HG03354 (cell line): ENCODE data around the gene BRI3BP.
"Not testable (repeated sequence)": the region's sequence is repeated elsewhere in the genome, so short reads cannot be mapped to it uniquely, and the experiment has no call there.

Experiments
- ATAC-seq: cut with Tn5 transposase; IDR thresholded peaks from one replicate; pipeline ENCODE4 v1.9.1; 2021; ENCODE audit warnings: mild to moderate bottlenecking; ENCODE audit not compliant: unreplicated experiment, poor library complexity, severe bottlenecking

The BRI3BP gene

GRCh38 chr12:124970647-124971402, 22.6 kb upstream of the BRI3BP start:
- ATAC-seq = no peak

GRCh38 chr12:124971603-124972002, 21.8 kb upstream of the BRI3BP start:
- ATAC-seq = no peak

GRCh38 chr12:124972211-124972610, 21.2 kb upstream of the BRI3BP start:
- no peak for ATAC-seq

GRCh38 chr12:124975276-124975675, 18.2 kb upstream of the BRI3BP start:
- no peak for ATAC-seq

GRCh38 chr12:124976999-124977398, 16.4 kb upstream of the BRI3BP start:
- ATAC-seq = no peak

GRCh38 chr12:124979568-124979967, 13.9 kb upstream of the BRI3BP start:
- no peak for ATAC-seq

- ATAC-seq = no peak
These were observed 13.2 kb upstream of the BRI3BP start for GRCh38 chr12:124980098-124980892.

- not testable (repeated sequence) for ATAC-seq
These were observed 6.6 kb upstream of the BRI3BP start for GRCh38 chr12:124986876-124987275.

GRCh38 chr12:124992874-124993625, 395 bp upstream of the BRI3BP start:
- peak; percentile 44 for ATAC-seq

- peak; percentile 30 for ATAC-seq
These were observed 1.1 kb downstream of the BRI3BP start for GRCh38 chr12:124994437-124994975.

- no peak for ATAC-seq
These were observed 1.9 kb downstream of the BRI3BP start for GRCh38 chr12:124995200-124995961.

- ATAC-seq = no peak
These were observed 5.3 kb downstream of the BRI3BP start for GRCh38 chr12:124998705-124999104.

GRCh38 chr12:125001636-125002035, 8.2 kb downstream of the BRI3BP start:
- ATAC-seq = no peak

- no peak for ATAC-seq
These were observed 9.6 kb downstream of the BRI3BP start for GRCh38 chr12:125003021-125003420.

- no peak for ATAC-seq
These were observed 11.2 kb downstream of the BRI3BP start for GRCh38 chr12:125004621-125005020.

GRCh38 chr12:125005652-125006051, 12.2 kb downstream of the BRI3BP start:
- no peak for ATAC-seq

GRCh38 chr12:125006365-125006764, 12.9 kb downstream of the BRI3BP start:
- no peak for ATAC-seq

GRCh38 chr12:125013816-125014442, 20.5 kb downstream of the BRI3BP start:
- ATAC-seq = no peak

- no peak for ATAC-seq
These were observed 21.1 kb downstream of the BRI3BP start for GRCh38 chr12:125014526-125014925.
